Measurements from ENCODE around the gene SMARCA2. TPM values are rescaled to one million over a fixed set of nuclear protein-coding genes. Genes with fewer than 3 reads are reported as not detected.

The SMARCA2 gene
- total and polyA plus RNA-seq, 9 of the 15 experiments (the other 6 are each of a cell fraction or from before 2014, with no cell fraction given), result 8.0 to 34.8 (median 25.5) TPM

DNA sequence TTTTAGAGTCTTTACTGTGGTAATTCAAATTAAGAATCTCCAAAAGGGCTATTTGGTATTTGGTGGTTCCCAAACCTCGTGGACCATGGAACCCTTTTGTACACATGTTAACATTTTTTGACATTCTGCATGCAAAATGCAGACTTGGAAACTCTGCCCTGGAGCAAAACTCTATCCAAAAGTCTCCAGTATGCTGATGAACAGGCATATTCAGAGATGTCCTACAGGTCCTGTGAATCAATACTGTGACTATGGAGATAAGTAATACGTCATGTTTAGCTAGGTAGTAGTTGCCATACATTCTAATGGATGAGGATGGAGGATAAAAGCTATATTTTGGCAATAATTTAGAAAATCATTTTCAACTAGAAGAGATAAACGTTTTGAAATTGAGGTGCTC, 218.1 kb downstream of the SMARCA2 start:
- no peaks in the 10 kb centered on the region for H3K9me3 ChIP-seq (replicated peaks; ENCODE audit: control insufficient read depth, insufficient read depth, low read depth, low read length)
- no peak overlapping the region for H3K27ac ChIP-seq (ENCODE audit: extremely low read depth, low read depth, low read length)
- H3K9ac ChIP-seq (ENCODE audit: insufficient read depth in 1 of 2, low read depth in 2 of 2, low read length in 2 of 2), result no peak overlapping the region
- H3K36me3 ChIP-seq (ENCODE audit: control insufficient read depth, insufficient read depth, low read length), result no peaks in the 10 kb centered on the region
- H4K20me1 ChIP-seq (replicated peaks; ENCODE audit: control insufficient read depth, insufficient read depth, low read length), result no peaks in the 10 kb centered on the region
- intact Hi-C loops (cut with micrococcal nuclease), result no loop called here
- POLR2A ChIA-PET, result no interaction called here
- H3K27me3 ChIP-seq (ENCODE audit: control insufficient read depth in 2 of 2, insufficient read depth in 2 of 2, low read length in 2 of 2), result peaks cover 0 to 10% of the 10 kb centered on the region in 2 experiments; a peak in 1 of 5 replicates
- no peaks in the 10 kb centered on the region for H3K4me1 ChIP-seq (replicated peaks in 1 of 2; ENCODE audit: control insufficient read depth in 2 of 2, insufficient read depth in 2 of 2, low read length in 2 of 2)
- FAIRE-seq (no peak), ATAC-seq (no peak), DNase-seq (ENCODE audit: extremely low read depth in 1 of 4, low spot score in 3 of 4) (no peak)
- BruUV-seq (replicated peaks), result no TSS peak
- WGBS (ENCODE audit: insufficient coverage, low coverage, missing lambda C conversion rate), result 4% methylated on average over 3 of the region's 3 CpGs
- CTCF ChIA-PET (ENCODE audit: low intra/inter-chr PET ratio), result interaction anchor here (0.6 kb wide), 1 partner anchor 11 kb away, joined by 5 read pairs; no protein-coding TSS in a partner anchor
- no peak for TF ChIP-seq YBX1 (IDR thresholded peaks at IDR 0.05)
- TF ChIP-seq CSDE1 (IDR thresholded peaks at IDR 0.05), result no peak
- TF ChIP-seq CHD4 (IDR thresholded peaks at IDR 0.05; ENCODE audit: insufficient read depth, insufficient replicate concordance, low read depth, low read length, poor library complexity, severe bottlenecking), result no peak
- H3K9me1 ChIP-seq (ENCODE audit: control insufficient read depth, insufficient read depth, low read length), result no peaks in the 10 kb centered on the region
- in situ Hi-C loops (cut with MboI), result no loop called here
- H3K4me2 ChIP-seq (ENCODE audit: insufficient read depth, low read length), result no peak overlapping the region
- H2AFZ ChIP-seq (ENCODE audit: low read depth, low read length), result no peak overlapping the region
- H3K79me2 ChIP-seq (ENCODE audit: control insufficient read depth, insufficient read depth, low read length), result no peaks in the 10 kb centered on the region
- H3K4me3 ChIP-seq, result no peak overlapping the region

DNA sequence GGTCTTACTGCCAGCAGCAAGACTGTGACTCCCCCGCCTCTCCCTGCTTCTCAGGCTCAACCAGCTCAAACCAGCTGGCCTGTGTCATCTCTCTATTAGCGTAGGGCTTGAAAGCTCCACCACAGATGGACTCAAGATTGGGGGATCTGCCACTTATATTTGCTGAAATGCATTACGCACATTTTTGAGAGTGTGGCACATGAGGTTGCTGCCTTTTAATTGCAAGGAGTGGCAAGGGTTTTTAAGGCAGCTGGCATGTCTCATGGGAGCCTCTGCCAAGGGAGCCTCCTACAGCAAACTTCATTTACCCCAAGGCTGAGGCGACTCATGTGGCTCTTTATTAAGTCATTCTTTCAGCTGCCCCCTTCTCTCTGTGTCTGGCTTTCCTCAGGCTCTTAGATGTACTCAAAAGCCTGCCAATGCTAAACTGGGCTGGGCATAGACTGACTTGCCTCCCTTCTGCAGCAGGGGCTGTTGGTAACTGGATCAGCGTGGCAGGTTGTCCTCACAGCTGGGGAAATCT, 219.3 kb downstream of the SMARCA2 start:
- no peak for FAIRE-seq
- no peak for TF ChIP-seq FOXA1 (IDR thresholded peaks at IDR 0.05; ENCODE audit: borderline replicate concordance)
- no peak for TF ChIP-seq PHB (CRISPR knock-in tag; IDR thresholded peaks at IDR 0.05)
- TF ChIP-seq, protein P1, sequence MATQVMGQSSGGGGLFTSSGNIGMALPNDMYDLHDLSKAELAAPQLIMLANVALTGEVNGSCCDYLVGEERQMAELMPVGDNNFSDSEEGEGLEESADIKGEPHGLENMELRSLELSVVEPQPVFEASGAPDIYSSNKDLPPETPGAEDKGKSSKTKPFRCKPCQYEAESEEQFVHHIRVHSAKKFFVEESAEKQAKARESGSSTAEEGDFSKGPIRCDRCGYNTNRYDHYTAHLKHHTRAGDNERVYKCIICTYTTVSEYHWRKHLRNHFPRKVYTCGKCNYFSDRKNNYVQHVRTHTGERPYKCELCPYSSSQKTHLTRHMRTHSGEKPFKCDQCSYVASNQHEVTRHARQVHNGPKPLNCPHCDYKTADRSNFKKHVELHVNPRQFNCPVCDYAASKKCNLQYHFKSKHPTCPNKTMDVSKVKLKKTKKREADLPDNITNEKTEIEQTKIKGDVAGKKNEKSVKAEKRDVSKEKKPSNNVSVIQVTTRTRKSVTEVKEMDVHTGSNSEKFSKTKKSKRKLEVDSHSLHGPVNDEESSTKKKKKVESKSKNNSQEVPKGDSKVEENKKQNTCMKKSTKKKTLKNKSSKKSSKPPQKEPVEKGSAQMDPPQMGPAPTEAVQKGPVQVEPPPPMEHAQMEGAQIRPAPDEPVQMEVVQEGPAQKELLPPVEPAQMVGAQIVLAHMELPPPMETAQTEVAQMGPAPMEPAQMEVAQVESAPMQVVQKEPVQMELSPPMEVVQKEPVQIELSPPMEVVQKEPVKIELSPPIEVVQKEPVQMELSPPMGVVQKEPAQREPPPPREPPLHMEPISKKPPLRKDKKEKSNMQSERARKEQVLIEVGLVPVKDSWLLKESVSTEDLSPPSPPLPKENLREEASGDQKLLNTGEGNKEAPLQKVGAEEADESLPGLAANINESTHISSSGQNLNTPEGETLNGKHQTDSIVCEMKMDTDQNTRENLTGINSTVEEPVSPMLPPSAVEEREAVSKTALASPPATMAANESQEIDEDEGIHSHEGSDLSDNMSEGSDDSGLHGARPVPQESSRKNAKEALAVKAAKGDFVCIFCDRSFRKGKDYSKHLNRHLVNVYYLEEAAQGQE (IDR thresholded peaks at IDR 0.05; ENCODE audit: borderline replicate concordance), result peak; percentile 45
- TF ChIP-seq, protein P1 (CRISPR knock-in tag; IDR thresholded peaks at IDR 0.05; ENCODE audit: low read depth), result no peak
- TF ChIP-seq PTTG1 (tag; IDR thresholded peaks at IDR 0.05; ENCODE audit: low read depth), result no peak
- TF ChIP-seq PHF21A (IDR thresholded peaks at IDR 0.05; ENCODE audit: borderline replicate concordance, low read depth), result no peak
- no TSS peak for BruUV-seq (replicated peaks)

More for the DNA sequence above, 219.3 kb downstream of the SMARCA2 start:
- H3K27me3 ChIP-seq (ENCODE audit: control insufficient read depth in 2 of 2, insufficient read depth in 2 of 2, low read length in 2 of 2), result peaks cover 0 to 10% of the 10 kb centered on the region in 2 experiments; a peak in 1 of 5 replicates
- POLR2A ChIA-PET, result no interaction called here
- H3K36me3 ChIP-seq (ENCODE audit: control insufficient read depth, insufficient read depth, low read length), result no peaks in the 10 kb centered on the region
- H4K20me1 ChIP-seq (replicated peaks; ENCODE audit: control insufficient read depth, insufficient read depth, low read length), result no peaks in the 10 kb centered on the region
- no peak overlapping the region for H3K4me3 ChIP-seq
- in situ Hi-C loops (cut with MboI), result no loop called here
- no peak overlapping the region for H2AFZ ChIP-seq (ENCODE audit: low read depth, low read length)
- CTCF ChIA-PET (ENCODE audit: low intra/inter-chr PET ratio), result no interaction called here
- DNase-seq (ENCODE audit: extremely low read depth in 1 of 4, low spot score in 3 of 4) (no peak), ATAC-seq (no peak)
- no peaks in the 10 kb centered on the region for H3K4me1 ChIP-seq (replicated peaks in 1 of 2; ENCODE audit: control insufficient read depth in 2 of 2, insufficient read depth in 2 of 2, low read length in 2 of 2)
- WGBS (ENCODE audit: insufficient coverage, low coverage, missing lambda C conversion rate), result 2% methylated on average over 4 of the region's 5 CpGs
- no peak overlapping the region for H3K27ac ChIP-seq (ENCODE audit: extremely low read depth, low read depth, low read length)
- no peak overlapping the region for H3K4me2 ChIP-seq (ENCODE audit: insufficient read depth, low read length)
- no peak overlapping the region for H3K9ac ChIP-seq (ENCODE audit: insufficient read depth in 1 of 2, low read depth in 2 of 2, low read length in 2 of 2)
- no peaks in the 10 kb centered on the region for H3K9me1 ChIP-seq (ENCODE audit: control insufficient read depth, insufficient read depth, low read length)
- H3K9me3 ChIP-seq (replicated peaks; ENCODE audit: control insufficient read depth, insufficient read depth, low read depth, low read length), result no peaks in the 10 kb centered on the region
- intact Hi-C loops (cut with micrococcal nuclease), result no loop called here
- no peaks in the 10 kb centered on the region for H3K79me2 ChIP-seq (ENCODE audit: control insufficient read depth, insufficient read depth, low read length)

All from K562 (cell line).